ENCODE results near the gene NTHL1.

GRCh38 chr16:2066139-2066538 is 18.5 kb upstream of the NTHL1 start:
- TF ChIP-seq NFE2L1 (CRISPR knock-in tag; IDR thresholded peaks at IDR 0.05) (no peak), IRF2 (CRISPR knock-in tag; IDR thresholded peaks at IDR 0.05; ENCODE audit: borderline replicate concordance, low read depth) (no peak), ZSCAN18 (CRISPR knock-in tag; IDR thresholded peaks at IDR 0.05) (no peak), ZNF512 (CRISPR knock-in tag; IDR thresholded peaks at IDR 0.05; ENCODE audit: borderline replicate concordance) (no peak), ATF3 (CRISPR knock-in tag; conservative IDR thresholded peaks at IDR 0.05) (no peak), CTCF (IDR thresholded peaks at IDR 0.05) (no peak)
